Skeletal muscle satellite cell (primary cell): Measurements from ENCODE around the gene CHD1L.

Experiments used
- H3K27me3 ChIP-seq: 2 replicates; pipeline ENCODE4 v1.7.0; 2013; ENCODE audit warnings: low read length; ENCODE audit not compliant: control insufficient read depth, insufficient read depth
- H3K36me3 ChIP-seq: 2 replicates; pipeline ENCODE4 v1.7.0; 2013; ENCODE audit warnings: mild to moderate bottlenecking, control low read depth, low read length; ENCODE audit not compliant: insufficient read depth
- H3K4me1 ChIP-seq: 2 replicates; pipeline ENCODE4 v1.7.0; 2013; ENCODE audit warnings: low read length; ENCODE audit not compliant: control insufficient read depth, insufficient read depth
- H3K4me2 ChIP-seq: 2 replicates; pipeline ENCODE4 v1.7.0; 2013; ENCODE audit warnings: mild to moderate bottlenecking, low read length
- H3K4me3 ChIP-seq: 2 replicates; pipeline ENCODE4 v1.7.0; 2013; ENCODE audit warnings: low read length
- H3K9ac ChIP-seq: 2 replicates; pipeline ENCODE4 v1.7.0; 2013; ENCODE audit warnings: mild to moderate bottlenecking, low read depth, low read length, moderate library complexity
- H3K9me3 ChIP-seq: replicated peaks from 2 replicates; pipeline ENCODE4 v1.7.0; 2013; ENCODE audit warnings: mild to moderate bottlenecking, control low read depth, low read length

The CHD1L gene

DNA sequence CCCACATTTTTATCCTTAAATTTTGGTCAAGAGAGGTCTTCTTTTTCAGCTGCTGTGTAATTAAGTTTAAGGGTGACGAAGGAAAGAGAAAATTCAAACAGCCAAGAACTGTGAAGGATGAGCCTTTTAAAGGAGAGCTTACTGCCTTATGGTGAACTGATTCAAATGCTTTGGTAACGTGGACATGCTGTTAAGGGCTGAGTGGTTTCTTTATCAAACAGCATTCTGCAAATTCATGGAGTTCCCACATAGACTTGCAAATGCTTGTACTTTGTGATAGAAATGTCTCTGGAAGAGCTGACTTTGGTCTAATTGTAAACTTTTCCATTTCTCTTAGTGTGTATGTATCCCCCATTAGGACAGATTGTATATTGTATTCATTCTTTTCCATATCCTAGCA is 93.8 kb downstream of the CHD1L start:
- Histone ChIP-seq H3K36me3 (no peaks in the 10 kb centered on the region), H3K4me2 (no peak overlapping the region), H3K9ac (no peak overlapping the region), H3K4me1 (no peaks in the 10 kb centered on the region), H3K27me3 (peaks cover 6% of the 10 kb centered on the region), H3K4me3 (no peak overlapping the region), H3K9me3 (no peaks in the 10 kb centered on the region)

DNA sequence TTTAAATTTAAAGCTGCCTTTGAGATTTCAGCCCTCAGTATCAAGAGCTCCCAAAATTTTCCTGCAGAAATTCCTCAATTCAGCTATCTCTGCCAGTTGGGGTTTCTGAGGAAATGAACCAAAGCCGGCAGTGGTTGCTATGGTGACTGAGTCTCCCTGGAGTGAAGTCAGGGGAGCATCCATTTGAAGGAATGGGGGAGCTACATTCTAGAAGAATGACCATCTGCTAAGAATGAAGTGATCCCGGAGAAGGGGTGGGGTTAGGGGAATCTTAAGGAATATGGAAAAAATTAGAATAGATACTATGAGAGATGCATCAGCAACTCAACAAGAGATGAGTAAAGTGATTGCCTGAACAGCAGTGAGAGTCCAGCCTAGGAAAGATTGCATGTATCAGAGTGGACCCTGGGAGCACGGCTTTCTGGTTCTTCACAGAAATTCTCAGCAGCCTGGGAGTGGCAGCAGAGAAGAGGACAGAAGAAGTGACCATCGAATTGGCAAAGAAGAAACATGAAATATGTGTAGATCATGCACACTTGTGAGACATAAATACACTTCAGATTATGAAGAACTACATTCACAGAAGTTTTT is 94.7 kb downstream of the CHD1L start:
- H3K9ac ChIP-seq: no peak overlapping the region
- H3K9me3 ChIP-seq: no peaks in the 10 kb centered on the region
- no peak overlapping the region for H3K4me2 ChIP-seq
- no peak overlapping the region for H3K4me3 ChIP-seq
- no peaks in the 10 kb centered on the region for H3K36me3 ChIP-seq
- no peaks in the 10 kb centered on the region for H3K4me1 ChIP-seq
- peaks cover 6% of the 10 kb centered on the region for H3K27me3 ChIP-seq

DNA sequence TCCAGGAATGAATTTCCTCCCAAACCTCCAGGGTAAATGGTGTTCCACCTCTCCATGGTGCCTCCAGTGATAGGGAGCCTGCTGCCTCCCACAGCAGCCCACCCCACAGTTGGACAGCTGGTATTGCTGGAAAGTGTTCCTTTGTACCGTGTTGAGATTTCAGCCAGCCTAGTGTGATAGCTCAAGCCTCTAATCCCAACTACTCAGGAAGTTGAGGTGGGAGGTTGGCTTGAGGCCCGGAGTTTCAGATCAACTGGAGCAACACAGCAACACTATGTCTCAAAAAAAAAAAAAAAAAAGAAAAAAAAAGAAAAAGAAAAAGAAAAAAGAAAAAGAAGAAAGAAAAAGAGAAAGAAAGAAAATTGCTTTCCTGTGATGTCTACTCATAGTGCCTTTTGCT is 96.1 kb downstream of the CHD1L start:
- no peak overlapping the region for H3K4me2 ChIP-seq
- no peaks in the 10 kb centered on the region for H3K9me3 ChIP-seq
- H3K4me3 ChIP-seq: no peak overlapping the region
- H3K9ac ChIP-seq: no peak overlapping the region
- H3K36me3 ChIP-seq: no peaks in the 10 kb centered on the region
- H3K27me3 ChIP-seq: peaks cover 6% of the 10 kb centered on the region
- no peaks in the 10 kb centered on the region for H3K4me1 ChIP-seq

DNA sequence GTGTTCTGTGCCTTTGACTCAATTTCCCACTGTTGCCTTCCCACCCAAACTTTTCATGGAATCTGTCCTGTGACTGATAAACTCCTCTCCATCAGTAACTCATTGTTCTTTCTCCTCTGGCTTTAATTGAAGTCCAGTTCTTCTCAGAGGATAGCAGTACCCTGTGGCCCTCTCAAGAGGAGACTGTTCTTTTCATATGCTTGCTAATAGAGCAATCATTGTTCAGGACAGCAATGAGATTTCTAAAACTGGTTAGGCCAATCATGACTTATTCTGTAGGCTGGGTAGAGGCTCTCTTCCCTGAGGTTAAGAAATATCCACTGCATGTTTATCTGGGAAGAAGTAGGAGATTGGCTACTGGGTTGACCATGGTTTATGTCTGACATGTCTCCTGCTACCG is 98.8 kb downstream of the CHD1L start:
- H3K4me1 ChIP-seq: no peaks in the 10 kb centered on the region
- H3K9ac ChIP-seq: no peak overlapping the region
- no peak overlapping the region for H3K4me2 ChIP-seq
- H3K27me3 ChIP-seq: no peaks in the 10 kb centered on the region
- no peaks in the 10 kb centered on the region for H3K36me3 ChIP-seq
- no peaks in the 10 kb centered on the region for H3K9me3 ChIP-seq
- no peak overlapping the region for H3K4me3 ChIP-seq
